Measurements from ENCODE around the gene UFD1.
A peak's percentile ranks its signal among the peaks of the same experiment; 100 is the strongest.

The UFD1 gene

GRCh38 chr22:19494676-19495173, 15.7 kb upstream of the UFD1 start:
- no peak for DNase-seq

DNA sequence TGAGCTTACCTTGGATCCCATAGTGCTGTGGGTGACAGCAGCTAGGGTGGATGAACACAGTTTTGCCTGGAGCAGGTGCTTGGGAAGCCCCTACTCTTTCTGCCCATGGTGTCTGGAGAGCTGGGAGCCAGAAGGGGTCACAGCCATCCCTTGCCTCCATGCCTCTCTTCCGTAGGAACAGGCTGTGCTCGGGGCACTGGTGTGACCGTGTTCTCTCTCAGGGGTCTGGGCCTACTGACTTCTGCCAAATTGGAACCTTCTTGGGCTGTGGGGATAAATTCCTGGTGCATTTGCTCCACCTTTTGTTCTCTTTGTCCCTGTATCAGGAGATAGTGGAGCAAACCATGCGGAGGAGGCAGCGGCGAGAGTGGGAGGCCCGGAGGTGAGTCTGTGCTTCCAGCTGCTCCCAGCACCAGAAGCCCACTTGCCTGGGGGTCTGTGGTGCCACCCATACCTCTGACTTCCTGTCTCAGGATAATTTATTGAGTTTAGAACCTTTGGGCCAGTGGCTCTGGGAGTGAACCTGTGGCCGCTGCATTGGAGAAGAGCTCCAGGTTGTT, 15.1 kb upstream of the UFD1 start:
- no peak for DNase-seq

DNA sequence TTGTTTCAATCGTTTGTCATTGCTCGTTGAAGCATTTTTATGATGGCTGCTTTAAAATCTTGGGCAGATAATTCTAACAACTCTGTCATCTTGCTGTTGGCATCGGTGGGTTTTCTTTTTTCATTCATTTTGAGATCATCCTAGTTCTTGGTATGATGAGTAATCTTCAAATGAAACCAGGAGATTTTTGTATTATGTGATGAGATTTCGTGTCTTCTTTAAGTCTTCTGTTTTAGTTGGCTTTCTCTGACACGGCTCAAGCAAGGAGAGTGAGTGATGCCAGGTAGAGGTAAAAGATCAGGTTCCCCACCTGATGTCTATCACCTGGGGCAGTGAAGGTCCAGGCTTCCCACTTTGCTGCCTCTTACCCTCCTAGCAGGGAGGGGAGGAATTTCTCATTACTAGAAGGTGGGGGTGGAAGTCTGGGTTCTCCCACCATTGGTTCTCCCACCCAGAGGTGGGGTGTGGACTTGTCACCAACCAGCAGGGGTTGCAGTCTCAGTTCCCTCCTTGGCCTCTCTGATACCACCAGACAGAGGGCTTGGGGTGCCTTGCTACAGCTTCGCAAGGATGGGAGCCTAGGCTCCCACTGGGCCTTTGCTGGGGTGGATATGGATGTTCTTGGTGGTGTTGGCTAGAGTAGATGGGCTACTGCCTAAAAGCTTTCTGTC, 13.6 kb upstream of the UFD1 start:
- DNase-seq: no peak

- no peak for DNase-seq
These were observed 11.7 kb upstream of the UFD1 start for GRCh38 chr22:19490628-19491230.

DNA sequence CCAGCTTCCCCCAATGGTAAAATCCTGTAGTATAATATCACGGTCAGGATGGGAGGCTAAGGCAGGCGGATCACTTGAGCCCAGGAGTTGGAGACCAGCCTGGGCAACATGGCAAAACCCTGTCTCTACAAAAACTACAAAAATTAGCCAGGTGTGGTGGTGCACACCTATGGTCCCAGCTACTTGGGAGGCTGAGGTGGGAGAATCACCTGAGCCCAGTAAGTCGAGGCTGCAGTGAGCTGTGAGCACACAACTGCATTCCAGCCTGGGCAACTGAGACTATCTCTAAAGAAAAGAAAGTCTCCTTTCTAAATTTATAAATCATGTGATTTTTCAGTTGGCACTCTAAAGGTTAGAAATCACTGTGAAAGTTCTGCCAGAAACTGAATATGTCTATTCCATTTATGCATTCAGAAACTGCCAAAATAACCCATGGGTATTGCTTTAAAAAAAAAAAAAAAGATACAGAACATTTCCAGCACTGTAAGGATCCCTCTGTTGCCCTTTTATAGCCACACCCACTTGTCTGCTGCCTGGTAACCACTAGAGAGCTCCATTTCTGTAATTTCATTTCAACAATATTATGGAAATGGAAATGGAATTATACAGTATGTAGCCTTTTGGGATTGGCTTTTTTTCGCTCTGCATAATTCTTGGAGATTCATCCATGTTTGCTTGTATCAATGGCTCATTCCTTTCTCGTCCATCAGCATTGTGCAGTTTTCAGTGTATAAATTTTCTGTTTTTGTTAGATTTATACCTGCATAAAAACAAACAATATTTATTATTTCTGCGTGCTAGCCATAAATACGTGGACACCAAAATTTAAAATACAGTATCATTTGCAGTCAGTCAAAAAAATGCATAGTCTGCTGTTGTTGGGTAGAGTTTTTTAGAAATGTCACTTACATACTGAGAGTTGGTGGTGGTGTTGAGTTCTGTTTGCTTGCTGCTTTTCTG, 10.2 kb upstream of the UFD1 start:
- no peak for DNase-seq

DNA sequence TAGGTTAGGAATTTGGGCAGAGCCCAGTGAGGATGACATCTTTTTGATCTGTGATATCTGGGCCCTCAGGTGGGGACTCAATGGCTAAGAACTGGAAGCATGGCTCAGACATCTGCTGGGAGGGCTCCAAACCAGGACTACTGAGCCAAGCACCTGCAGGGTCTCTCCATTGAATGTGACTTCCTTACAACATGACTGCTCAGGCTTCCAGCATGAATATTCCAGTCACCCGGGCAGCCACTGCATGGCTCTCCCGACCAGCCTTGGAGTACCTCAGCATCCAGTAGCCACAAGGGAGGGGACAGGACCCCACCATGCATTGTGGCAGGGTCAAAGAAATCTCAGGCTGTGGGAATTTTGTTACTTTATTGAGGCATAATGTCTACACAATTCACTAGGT, 9.3 kb upstream of the UFD1 start:
- no peak for DNase-seq

- no peak for DNase-seq
These were observed 4.7 kb upstream of the UFD1 start for GRCh38 chr22:19483481-19484244.

- no peak for DNase-seq
These were observed 3.3 kb upstream of the UFD1 start for GRCh38 chr22:19482297-19482696.

GRCh38 chr22:19480789-19481188, 1.8 kb upstream of the UFD1 start:
- DNase-seq: no peak

DNA sequence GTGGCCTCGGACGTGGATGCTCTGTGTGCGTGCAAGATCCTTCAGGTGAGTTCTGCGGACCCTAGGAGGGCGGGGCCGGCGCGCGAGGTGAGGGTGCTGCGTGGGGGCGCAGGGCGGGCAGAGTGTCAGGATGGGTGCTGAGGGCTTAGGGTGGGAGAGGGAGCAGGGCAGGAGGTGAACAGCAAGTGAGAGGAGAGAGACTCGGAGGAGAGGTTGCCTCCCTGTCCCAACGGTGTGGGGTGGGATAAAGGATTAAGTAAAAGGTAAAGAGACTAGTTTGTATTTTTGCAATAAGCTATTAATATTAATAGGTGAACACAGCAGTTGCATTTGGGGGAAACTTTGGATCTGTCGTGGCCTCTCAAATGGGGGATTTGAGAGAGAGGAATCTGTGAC, 1.2 kb upstream of the UFD1 start:
- DNase-seq: no peak

- DNase-seq: peak; percentile 69 to 85 (median 74)
These were observed 571 bp upstream of the UFD1 start, which contains the start of gene CDC45 for GRCh38 chr22:19479355-19480172. Gene CDC45 (plus strand): TSS chr22:19479920. CDS start chr22:19479969, 49 bp downstream.

- DNase-seq: no peak
These were observed 720 bp downstream of the UFD1 start for GRCh38 chr22:19478045-19478900.

- DNase-seq: no peak
These were observed 1.5 kb downstream of the UFD1 start for GRCh38 chr22:19477321-19478044.

GRCh38 chr22:19476023-19476422, 3.0 kb downstream of the UFD1 start:
- no peak for DNase-seq

GRCh38 chr22:19473578-19473977, 5.4 kb downstream of the UFD1 start:
- no peak for DNase-seq

DNA sequence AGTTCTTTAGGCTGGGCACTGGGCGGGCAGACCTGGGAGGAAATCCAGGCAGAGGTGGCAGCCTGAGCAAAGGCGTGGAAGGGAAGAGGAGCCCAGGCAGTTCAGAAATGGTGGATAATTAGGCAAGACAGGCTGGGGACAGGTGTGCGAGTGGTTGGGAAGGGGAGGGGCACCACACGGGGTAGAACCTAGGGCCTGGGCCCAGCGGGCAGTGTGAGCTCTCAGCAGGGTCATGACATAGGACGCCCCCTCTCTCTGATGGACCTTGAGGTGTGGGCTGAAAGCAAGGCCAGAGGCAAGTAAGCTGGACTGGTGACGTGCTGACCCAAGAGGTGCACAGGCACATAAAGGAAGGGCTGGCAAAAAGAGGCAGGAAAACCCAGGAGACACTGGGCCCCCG, 6.8 kb downstream of the UFD1 start:
- no peak for DNase-seq

DNA sequence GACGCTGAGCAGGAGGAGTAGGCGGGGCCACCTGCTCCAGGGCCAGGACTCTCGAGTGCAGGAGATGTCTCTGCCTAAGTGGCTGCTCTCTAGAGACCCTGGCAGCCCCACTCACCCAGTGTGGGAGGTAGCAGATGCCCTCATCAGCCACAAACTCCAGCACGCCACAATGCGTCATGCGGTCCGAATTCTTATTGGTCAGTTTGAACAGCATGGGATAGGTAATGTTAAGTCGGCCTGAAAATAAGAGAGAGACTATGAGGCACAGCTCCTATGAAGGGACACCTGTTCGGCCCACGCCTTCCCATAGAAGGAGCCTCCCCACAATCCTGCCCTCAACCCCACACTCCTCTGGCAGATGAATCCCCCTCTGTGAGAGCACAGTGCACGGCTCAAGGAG, 7.4 kb downstream of the UFD1 start:
- DNase-seq: no peak

- no peak for DNase-seq
These were observed 9.0 kb downstream of the UFD1 start for GRCh38 chr22:19470010-19470409.

GRCh38 chr22:19469421-19469820, 9.6 kb downstream of the UFD1 start:
- DNase-seq: no peak

DNA sequence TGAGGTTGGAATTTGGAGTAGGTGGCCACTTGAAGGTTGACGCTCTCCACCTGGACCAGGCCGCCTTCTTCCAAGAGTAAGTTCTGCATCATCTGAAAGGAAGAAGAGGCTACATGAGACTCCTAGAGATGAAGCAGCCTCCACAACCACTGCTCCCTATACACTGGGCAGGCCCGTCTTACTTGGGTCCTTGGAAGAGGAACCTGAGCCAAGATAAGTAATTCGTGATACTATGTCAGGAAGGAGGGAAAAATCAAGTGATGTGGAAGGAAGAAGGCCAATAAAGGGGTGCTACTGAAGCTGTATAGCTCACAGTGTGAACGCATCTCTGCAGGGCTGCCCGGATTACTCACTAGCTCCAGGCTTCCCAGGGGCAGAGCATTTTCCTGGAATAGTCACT, 11.1 kb downstream of the UFD1 start:
- no peak for DNase-seq
